ACC112 (cell line): ENCODE measurements around the gene SF3B5.

ENCODE experiments used
- H2AFZ ChIP-seq: fragments of 200-600 bp; sonication (generic); one replicate; pipeline ENCODE4 v1.6.0; 2017; ENCODE audit warnings: antibody characterized with exemption, low read length; ENCODE audit not compliant: unreplicated experiment
- H3K27ac ChIP-seq: fragments of 200-600 bp; sonication (generic); 2 replicates; pipeline ENCODE4 v1.5.1; 2014; ENCODE audit warnings: low read depth, mild to moderate bottlenecking, antibody characterized with exemption, low read length, moderate library complexity
- H3K27me3 ChIP-seq: fragments of 200-600 bp; sonication (generic); 2 replicates; pipeline ENCODE4 v1.6.1; 2014; ENCODE audit warnings: mild to moderate bottlenecking, antibody characterized with exemption, low read length, moderate library complexity, mixed read lengths; ENCODE audit not compliant: insufficient read depth
- H3K36me3 ChIP-seq: fragments of 200-600 bp; sonication (generic); 2 replicates; pipeline ENCODE4 v1.6.1; 2016; ENCODE audit warnings: mild to moderate bottlenecking, antibody characterized with exemption, low read length, moderate library complexity, mixed read lengths; ENCODE audit not compliant: insufficient read depth
- H3K4me1 ChIP-seq: fragments of 200-600 bp; sonication (generic); one replicate; pipeline ENCODE4 v1.6.1; 2016; ENCODE audit warnings: low read length, mixed read lengths; ENCODE audit not compliant: insufficient read depth, unreplicated experiment, control insufficient read depth
- H3K4me3 ChIP-seq: fragments of 200-600 bp; sonication (generic); 2 replicates; pipeline ENCODE4 v1.5.1; 2014; ENCODE audit warnings: mild to moderate bottlenecking, low read depth, low read length
- H3K79me2 ChIP-seq: fragments of 200-600 bp; sonication (generic); one replicate; pipeline ENCODE4 v1.6.0; 2016; ENCODE audit warnings: low read length; ENCODE audit not compliant: control insufficient read depth, unreplicated experiment, insufficient read depth

SF3B5 gene

DNA sequence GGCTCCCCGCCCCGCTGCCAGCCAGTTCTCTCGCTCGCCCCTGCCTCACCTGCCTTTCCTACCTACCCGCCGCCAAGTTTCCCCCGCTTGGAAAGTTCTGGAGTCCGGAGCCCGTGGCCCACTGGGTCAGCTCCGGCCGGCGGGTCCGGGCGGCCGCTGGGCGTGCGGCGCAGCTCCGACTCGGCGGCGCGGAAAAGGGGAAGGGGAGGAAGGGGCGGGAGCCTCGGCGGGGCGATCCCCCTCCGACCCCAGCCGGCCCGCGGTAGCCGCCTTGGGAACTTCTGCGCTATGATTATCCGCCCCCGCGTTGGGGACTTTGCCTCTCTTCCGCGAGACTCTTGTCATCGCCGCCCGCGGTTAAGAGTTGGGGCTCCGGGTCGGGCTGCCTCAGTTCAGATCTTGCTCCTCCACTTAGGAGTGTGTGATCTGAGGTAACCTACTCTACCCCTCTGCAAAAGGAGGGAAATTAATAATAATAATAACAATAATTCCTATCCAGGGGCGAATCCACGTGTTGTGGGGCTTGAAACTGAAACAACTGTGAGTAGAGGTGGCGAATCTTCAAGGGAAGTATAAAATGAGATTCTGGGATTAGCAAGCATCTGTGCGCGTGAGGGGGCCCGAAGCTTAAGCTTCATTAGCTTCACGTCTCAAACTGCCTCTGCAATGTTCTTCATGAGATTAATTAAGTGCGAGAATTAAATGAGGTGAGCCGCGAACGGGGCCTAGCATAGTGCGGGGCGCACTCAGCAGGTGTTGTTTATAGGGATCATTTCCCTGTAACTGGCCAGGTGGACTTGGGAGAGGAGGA lies 30.8 kb downstream of the SF3B5 start:
- peaks cover 62% of the 10 kb centered on the region for H3K27me3 ChIP-seq
- H3K36me3 ChIP-seq: no peaks in the 10 kb centered on the region
- peaks cover 6% of the 10 kb centered on the region for H3K4me1 ChIP-seq
- peak overlapping the region; percentile 86 for H3K4me3 ChIP-seq
- peak overlapping the region; percentile 69 for H2AFZ ChIP-seq
- H3K27ac ChIP-seq: no peak overlapping the region
- H3K79me2 ChIP-seq: no peaks in the 10 kb centered on the region

DNA sequence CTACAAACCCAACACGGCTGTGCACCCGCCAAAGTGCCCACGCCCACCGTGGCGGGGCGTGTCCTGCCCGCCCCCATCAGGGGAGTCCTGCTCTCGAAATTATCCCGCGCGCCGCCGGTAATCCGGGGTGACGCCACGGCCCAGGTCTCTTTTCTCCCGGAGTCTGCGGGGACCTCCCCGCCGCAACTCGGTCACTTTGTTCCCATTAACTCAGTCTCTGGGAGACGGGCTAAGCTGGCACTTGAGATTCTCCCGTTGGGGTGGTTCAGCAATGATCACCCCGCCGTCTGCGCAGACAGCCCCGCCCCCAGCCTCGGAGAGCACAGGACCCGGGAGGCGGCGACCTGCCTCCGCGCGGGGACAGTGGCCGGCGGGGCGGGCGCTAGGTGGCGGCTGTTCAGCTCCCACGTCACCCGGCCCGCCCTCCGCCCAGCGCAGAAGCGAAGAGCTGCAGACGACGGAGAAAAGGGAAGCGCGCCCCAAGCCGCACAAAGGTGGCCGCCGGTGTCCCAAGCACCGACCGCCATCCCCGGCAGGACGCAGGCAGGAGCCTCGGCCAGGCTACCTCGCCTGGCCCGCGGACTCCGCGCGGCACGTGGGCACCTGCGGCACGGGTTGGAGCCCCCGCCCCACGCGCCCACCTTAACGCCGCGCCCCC lies 31.5 kb downstream of the SF3B5 start:
- peak overlapping the region; percentile 69 for H2AFZ ChIP-seq
- peak overlapping the region; percentile 86 for H3K4me3 ChIP-seq
- H3K27me3 ChIP-seq: peaks cover 62% of the 10 kb centered on the region
- H3K27ac ChIP-seq: no peak overlapping the region
- H3K79me2 ChIP-seq: no peaks in the 10 kb centered on the region
- peaks cover 6% of the 10 kb centered on the region for H3K4me1 ChIP-seq
- H3K36me3 ChIP-seq: no peaks in the 10 kb centered on the region

DNA sequence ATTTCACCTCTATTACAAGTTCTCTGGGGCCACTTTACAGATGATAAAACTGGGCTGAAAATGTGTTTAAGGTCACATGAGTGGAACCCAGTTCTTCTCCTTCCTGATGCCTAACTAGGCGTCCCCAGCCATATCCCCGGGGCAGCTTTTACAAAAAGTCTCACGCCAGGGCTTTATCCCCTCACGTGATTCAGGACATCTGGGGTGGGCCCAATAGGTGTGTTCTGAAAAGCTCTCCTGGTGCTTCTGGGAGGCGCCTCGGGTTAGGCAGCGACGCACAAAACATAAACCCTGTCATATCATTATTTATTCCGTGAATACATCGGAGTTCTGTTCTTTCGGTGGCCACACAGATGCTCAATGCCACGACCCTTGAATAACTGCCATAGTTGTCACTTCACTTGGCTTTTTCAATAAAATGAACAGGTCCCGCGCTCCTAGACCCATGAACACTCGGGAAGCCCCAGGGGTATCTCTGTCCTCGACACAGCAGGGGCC lies 32.1 kb downstream of the SF3B5 start:
- H2AFZ ChIP-seq: peak overlapping the region; percentile 39
- H3K4me3 ChIP-seq: peak overlapping the region; percentile 86
- no peak overlapping the region for H3K27ac ChIP-seq
- H3K4me1 ChIP-seq: peaks cover 6% of the 10 kb centered on the region
- H3K27me3 ChIP-seq: peaks cover 61% of the 10 kb centered on the region
- no peaks in the 10 kb centered on the region for H3K79me2 ChIP-seq
- H3K36me3 ChIP-seq: no peaks in the 10 kb centered on the region

DNA sequence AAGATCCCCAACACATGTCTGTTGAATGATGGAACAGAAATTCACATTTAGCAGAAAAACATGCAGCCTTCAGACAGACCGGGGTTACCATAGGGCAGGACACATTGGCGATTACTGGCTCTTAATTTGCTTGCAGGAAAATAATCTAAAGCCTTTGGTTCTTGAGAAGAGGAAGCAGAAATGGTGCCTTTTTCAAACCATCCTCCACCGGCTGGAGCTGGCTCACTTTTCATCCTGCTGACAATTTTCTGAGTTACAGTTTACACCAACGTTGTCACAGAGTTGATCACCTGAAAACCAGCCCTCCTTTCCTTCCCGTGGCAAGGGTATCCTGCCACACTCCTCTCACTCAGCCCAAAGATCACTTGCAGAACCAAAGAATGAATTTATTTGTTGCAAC lies 32.6 kb downstream of the SF3B5 start:
- no peak overlapping the region for H2AFZ ChIP-seq
- H3K79me2 ChIP-seq: no peaks in the 10 kb centered on the region
- H3K4me1 ChIP-seq: peaks cover 6% of the 10 kb centered on the region
- H3K4me3 ChIP-seq: no peak overlapping the region; the same call in 1 of the 2 replicates
- no peaks in the 10 kb centered on the region for H3K36me3 ChIP-seq
- H3K27me3 ChIP-seq: peaks cover 55% of the 10 kb centered on the region
- no peak overlapping the region for H3K27ac ChIP-seq

DNA sequence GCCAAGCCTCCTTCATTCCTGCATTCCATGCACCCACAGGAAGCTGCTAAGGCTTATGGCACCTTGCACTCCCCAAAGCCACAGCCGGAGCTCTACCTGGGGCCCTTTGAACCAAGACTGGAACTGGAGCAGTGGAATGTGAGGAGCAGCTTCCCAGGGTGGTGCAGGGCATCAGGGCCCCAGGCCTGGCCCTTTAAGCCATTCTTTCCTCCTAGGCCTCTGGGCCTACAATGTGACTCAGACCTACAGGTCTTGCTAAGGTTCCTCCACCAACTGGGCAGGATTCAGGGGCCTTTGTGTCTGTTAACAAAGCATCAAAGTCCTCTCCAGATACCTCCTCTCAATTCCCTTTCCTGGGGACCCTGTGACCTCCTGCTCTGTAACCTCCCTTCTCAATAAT lies 36.2 kb downstream of the SF3B5 start:
- Histone ChIP-seq H3K4me1 (peaks cover 6% of the 10 kb centered on the region), H2AFZ (no peak overlapping the region), H3K4me3 (no peak overlapping the region), H3K79me2 (no peaks in the 10 kb centered on the region), H3K27ac (no peak overlapping the region), H3K36me3 (no peaks in the 10 kb centered on the region), H3K27me3 (peaks cover 25% of the 10 kb centered on the region)

DNA sequence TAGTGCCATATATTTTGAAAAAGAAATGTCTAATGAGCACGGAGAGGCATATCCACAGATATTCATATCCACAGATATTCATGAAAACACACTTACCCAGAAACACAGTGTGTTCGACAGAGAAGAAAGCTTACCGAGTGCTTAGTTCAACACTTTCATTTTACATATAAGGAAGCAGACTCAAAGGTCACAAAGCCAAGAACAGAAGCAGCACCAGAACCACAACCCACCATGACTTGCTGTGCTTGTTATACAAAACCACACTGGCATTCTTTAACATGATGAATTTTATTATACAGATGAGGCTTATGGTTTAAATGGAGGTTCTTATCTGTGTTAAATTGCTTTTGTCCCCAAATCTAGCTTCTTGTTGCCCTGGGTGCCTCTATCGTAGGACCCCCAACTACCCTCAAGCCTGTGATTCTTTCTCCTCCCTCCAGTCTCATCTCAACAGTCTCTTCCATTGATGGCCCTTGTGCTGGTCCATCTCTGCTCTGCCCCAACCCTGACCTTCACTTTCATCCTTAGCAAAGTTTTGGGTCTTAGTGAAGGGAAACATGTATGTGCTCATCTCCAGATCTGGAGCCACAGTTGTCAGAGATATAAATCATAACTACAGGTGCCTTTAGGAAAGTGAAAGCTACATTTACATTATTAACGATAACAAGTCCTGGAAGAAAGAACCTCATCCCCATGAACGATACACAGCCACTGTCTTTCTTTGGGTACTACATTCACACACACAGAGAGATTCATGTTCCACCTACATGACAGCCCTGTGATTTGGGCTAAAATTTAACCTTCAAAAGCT lies 40.0 kb downstream of the SF3B5 start:
- no peak overlapping the region for H3K4me3 ChIP-seq

DNA sequence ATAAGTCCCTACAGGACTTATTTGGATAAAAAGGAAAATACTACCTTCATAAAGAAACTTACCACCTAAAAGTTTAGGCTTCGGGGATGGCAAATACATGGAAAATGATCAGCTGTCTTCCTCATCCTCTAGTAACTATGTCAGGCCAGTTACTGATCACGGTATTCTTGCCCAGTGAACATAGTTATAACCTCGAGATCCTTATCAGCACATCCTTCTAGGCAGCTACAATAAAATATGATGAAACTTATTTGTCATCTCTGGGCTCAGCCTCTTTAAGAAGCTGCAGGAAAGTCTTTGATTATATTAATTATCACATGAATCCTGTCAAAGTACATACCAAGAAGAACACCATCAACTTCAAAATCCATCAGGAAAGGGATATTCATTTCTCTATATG lies 41.8 kb downstream of the SF3B5 start:
- Histone ChIP-seq H3K79me2 (no peaks in the 10 kb centered on the region), H2AFZ (no peak overlapping the region), H3K36me3 (no peaks in the 10 kb centered on the region), H3K4me1 (no peaks in the 10 kb centered on the region), H3K4me3 (no peak overlapping the region), H3K27me3 (peaks cover 23% of the 10 kb centered on the region), H3K27ac (no peak overlapping the region)

More for the DNA sequence above, 40.0 kb downstream of the SF3B5 start:
- Histone ChIP-seq H3K27me3 (peaks cover 20% of the 10 kb centered on the region; the same call in 1 of the 2 replicates), H3K36me3 (no peaks in the 10 kb centered on the region), H3K27ac (no peak overlapping the region), H3K4me1 (no peaks in the 10 kb centered on the region), H3K79me2 (no peaks in the 10 kb centered on the region), H2AFZ (no peak overlapping the region)

DNA sequence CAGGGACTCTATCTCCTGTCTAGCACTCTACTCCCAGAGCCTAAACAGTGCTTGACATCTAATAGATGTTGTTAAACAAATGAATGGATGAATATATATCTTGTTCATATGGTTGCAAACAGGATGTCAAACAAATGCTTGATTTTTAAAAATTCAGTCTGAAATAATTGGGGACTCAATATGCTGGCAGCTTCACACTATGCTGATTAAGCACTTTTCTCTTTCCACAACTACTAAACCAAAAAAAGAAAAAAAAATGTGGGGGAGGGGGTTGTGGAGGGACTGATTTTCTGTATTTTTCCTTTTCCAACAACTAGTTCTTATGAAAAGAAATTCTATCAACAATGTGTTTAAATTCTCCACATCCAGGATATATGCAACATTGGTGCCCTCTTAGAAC lies 42.9 kb downstream of the SF3B5 start:
- Histone ChIP-seq H3K27ac (no peak overlapping the region), H3K4me3 (no peak overlapping the region), H3K27me3 (peaks cover 23% of the 10 kb centered on the region), H3K4me1 (no peaks in the 10 kb centered on the region), H3K36me3 (no peaks in the 10 kb centered on the region), H3K79me2 (no peaks in the 10 kb centered on the region), H2AFZ (no peak overlapping the region)

DNA sequence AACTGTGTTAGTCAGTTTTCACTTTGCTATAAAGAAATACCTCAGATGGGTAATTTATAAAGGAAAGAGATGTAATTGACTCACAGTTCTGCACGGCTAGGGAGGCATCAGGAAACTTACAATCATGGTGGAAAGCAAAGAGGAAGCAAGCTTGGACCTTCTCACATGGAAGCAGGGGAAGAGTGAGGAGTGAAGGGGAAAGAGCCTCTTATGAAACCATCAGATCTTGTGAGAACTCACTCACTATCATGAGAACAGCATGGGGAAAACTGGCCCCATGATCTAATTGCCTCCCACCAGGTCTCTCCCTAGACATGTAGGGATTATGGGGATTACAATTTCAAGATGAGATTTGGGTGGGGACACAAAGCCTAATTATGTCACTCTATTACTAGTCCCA lies 46.0 kb downstream of the SF3B5 start:
- Histone ChIP-seq H2AFZ (no peak overlapping the region), H3K4me3 (no peak overlapping the region), H3K4me1 (no peaks in the 10 kb centered on the region), H3K79me2 (no peaks in the 10 kb centered on the region), H3K27ac (no peak overlapping the region), H3K27me3 (peaks cover 23% of the 10 kb centered on the region), H3K36me3 (no peaks in the 10 kb centered on the region)

DNA sequence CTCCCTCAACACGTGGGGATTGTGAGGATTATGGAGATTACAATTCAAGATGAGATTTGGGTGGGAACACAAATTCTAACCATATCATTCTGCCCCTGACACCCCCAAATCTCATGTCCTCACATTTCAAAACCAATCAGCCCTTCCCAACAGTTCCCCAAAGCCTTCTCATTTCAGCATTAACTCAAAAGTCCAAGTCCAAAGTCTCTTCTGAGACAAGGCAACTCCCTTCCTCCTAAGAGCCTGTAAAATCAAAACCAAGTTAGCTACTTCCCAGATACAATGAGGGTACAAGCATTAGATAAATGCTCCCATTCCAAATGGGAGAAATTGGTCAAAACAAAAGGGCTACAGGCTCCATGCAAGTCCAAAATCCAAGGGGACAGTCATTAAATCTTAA lies 47.7 kb downstream of the SF3B5 start:
- no peak overlapping the region for H2AFZ ChIP-seq
- no peak overlapping the region for H3K27ac ChIP-seq
- no peaks in the 10 kb centered on the region for H3K79me2 ChIP-seq
- no peak overlapping the region for H3K4me3 ChIP-seq
- no peaks in the 10 kb centered on the region for H3K4me1 ChIP-seq
- no peaks in the 10 kb centered on the region for H3K36me3 ChIP-seq
- H3K27me3 ChIP-seq: peaks cover 18% of the 10 kb centered on the region
